Chondrocyte (in vitro differentiated cells): ENCODE measurements around the gene SYNGR1. TPM values are rescaled to one million over a fixed set of nuclear protein-coding genes. Genes with fewer than 3 reads are reported as not detected.
A peak's percentile ranks its signal among the peaks of the same experiment; 100 is the strongest.

ENCODE experiments used
- DNase-seq: peaks from one replicate; pipeline ENCODE4 v3.0.0; 2021; ENCODE audit warnings: mixed read lengths, low spot score
- H3K27ac Mint-ChIP-seq: one replicate; pipeline ENCODE4 v1.8.0; 2021; ENCODE audit warnings: mild to moderate bottlenecking, moderate library complexity, mixed read lengths; ENCODE audit not compliant: unreplicated experiment
- H3K27me3 Mint-ChIP-seq: 2 replicates; pipeline ENCODE4 v1.8.0; 2021; ENCODE audit warnings: low read depth, mixed read lengths
- H3K36me3 Mint-ChIP-seq: 2 replicates; pipeline ENCODE4 v1.8.0; 2021; ENCODE audit warnings: low read depth, mixed read lengths
- H3K4me1 Mint-ChIP-seq: 2 replicates; pipeline ENCODE4 v1.8.0; 2021; ENCODE audit warnings: low read depth, mild to moderate bottlenecking, mixed read lengths
- H3K4me3 Mint-ChIP-seq: one replicate; pipeline ENCODE4 v1.8.0; 2021; ENCODE audit warnings: mild to moderate bottlenecking, moderate library complexity, mixed read lengths; ENCODE audit not compliant: unreplicated experiment
- H3K9me3 Mint-ChIP-seq: 2 replicates; pipeline ENCODE4 v1.8.0; 2021; ENCODE audit warnings: low read depth, mixed read lengths
- total RNA-seq: library from RNA; stranded (reverse); gene quantifications from 3 replicates; pipeline ENCODE4 v1.2.1, GENCODE V29; 2021
- TF ChIP-seq, protein P1 (sequence below): fragments of 200-600 bp; sonication (generic); IDR thresholded peaks from 2 replicates; pipeline ENCODE4 v1.5.0; 2021; ENCODE audit warnings: antibody characterized with exemption, mild to moderate bottlenecking, moderate library complexity

The SYNGR1 gene
- total RNA-seq, 1 donor from 2014 or later = 18.4 TPM

DNA sequence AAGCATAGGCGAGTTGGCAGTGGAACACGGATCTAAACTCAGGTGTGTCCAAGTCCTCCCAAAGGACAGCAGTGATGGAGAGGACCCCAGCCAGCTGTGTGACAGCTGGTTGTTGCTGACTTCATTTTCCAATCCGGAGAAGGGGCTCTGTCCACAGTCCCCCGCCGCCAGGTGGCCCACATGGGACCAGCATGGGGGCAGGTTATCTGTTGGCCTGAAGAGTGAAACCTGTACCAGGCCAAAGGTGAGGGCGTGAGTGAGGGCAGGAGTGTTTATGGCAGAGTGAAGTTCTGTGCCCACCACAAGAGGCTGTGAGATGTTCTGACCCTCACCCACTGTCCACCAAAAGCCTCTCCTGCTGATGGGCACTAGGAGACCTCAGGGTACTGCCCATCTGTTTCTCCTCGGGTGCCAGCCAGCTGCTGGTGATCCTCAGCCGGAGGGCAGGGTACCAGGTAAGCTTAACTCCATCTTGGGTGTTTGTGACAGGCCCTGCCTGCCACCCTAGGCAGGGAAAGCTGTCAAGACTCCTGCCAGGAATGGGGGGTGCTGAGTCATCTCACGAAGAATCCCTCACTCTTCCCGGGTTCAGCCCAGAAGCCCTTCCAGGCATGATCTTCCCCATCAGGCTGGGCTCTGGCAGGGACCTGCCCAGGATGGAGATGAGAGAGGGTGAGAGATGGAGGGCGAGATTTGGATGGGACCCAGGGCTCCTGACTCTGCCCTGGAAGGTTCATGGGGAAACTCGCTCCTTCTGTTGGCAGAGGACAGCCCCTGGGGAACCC lies 34.2 kb downstream of the SYNGR1 start:
- no peak overlapping the region for H3K27ac Mint-ChIP-seq

DNA sequence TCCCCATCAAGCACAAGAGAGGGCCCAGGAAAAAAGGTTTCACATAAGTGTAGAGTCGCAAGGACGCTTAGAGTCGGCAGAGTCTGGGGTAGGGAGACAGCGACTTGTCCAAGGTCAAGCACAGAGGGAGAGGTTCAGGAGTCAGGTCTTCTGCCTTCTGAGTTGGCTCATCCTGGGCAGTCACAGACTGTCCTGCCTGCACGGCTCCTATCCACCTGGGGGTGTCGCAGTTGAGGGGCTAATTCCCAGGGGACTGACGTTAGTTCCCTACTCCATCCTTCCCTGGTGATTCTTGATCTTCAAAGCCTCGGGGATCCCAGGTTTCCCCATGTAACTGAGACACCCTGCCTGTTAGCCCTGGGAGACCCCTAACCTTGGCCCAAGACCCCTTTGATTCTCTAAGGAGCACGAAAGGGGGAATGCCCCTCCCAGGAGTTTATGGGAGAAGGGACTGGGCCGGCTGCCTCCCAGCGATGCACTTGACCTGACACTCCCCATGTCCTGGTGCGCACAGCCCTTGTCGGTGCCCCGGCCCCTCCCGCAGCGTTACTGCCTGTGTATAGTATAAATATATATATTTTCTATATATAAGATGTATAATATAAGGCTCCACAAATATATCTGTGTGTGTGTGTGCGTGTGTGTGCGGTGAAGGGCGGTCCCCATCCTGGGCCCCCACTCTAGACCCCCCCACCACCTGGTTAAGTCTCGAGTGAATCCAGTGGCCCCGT lies 35.1 kb downstream of the SYNGR1 start:
- no peak for DNase-seq
- H3K9me3 Mint-ChIP-seq = no peaks in the 10 kb centered on the region
- H3K4me3 Mint-ChIP-seq = no peak overlapping the region
- peaks cover 6% of the 10 kb centered on the region for H3K4me1 Mint-ChIP-seq
- H3K36me3 Mint-ChIP-seq = no peaks in the 10 kb centered on the region
- no peaks in the 10 kb centered on the region for H3K27me3 Mint-ChIP-seq
- TF ChIP-seq, protein P1, sequence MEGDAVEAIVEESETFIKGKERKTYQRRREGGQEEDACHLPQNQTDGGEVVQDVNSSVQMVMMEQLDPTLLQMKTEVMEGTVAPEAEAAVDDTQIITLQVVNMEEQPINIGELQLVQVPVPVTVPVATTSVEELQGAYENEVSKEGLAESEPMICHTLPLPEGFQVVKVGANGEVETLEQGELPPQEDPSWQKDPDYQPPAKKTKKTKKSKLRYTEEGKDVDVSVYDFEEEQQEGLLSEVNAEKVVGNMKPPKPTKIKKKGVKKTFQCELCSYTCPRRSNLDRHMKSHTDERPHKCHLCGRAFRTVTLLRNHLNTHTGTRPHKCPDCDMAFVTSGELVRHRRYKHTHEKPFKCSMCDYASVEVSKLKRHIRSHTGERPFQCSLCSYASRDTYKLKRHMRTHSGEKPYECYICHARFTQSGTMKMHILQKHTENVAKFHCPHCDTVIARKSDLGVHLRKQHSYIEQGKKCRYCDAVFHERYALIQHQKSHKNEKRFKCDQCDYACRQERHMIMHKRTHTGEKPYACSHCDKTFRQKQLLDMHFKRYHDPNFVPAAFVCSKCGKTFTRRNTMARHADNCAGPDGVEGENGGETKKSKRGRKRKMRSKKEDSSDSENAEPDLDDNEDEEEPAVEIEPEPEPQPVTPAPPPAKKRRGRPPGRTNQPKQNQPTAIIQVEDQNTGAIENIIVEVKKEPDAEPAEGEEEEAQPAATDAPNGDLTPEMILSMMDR = peak; percentile 56
- no peak overlapping the region for H3K27ac Mint-ChIP-seq

More for the DNA sequence above, 34.2 kb downstream of the SYNGR1 start:
- H3K27me3 Mint-ChIP-seq = no peaks in the 10 kb centered on the region
- H3K36me3 Mint-ChIP-seq = no peaks in the 10 kb centered on the region
- H3K9me3 Mint-ChIP-seq = no peaks in the 10 kb centered on the region
- no peak overlapping the region for H3K4me3 Mint-ChIP-seq
- TF ChIP-seq, protein P1 = no peak
- DNase-seq = no peak
- H3K4me1 Mint-ChIP-seq = peaks cover 6% of the 10 kb centered on the region

DNA sequence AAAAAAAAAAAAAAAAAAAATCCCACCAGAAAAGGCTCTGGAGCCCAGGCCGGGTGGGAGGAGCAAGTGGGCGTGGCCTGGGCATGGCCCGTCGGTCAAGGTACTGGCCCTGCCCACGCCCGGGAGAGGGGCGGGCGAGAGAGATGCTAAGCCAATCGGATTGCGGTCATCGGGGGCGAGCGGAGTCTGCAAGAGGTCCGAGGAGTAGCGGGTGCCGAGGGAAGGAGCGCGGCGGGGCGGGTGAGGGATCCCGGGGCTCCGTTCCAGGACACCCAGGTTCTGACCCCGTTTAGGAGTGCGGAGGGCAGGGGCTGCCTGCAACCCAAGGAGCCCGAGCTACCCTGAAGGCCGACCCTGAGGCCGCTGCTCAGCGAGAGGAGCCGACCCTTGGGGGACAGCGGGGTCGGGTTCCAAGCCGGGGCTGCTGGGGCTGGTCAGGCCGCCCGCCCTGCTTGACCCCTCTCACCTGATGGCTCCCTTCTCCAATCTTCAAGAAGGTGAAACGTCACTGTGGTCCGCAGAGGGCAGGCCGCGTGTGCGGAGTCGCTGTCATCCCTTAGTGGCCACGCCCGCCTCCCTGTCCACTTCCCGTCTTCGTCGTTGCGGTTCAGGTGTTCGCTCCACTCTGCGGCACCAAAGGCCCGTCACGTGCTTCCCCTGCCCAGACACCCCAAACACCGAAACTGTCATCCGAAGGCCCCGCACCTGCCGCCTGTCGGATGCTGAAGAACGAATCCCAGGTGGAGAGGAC lies 38.6 kb downstream of the SYNGR1 start:
- Mint-ChIP-seq H3K27ac (no peak overlapping the region), H3K36me3 (no peaks in the 10 kb centered on the region), H3K27me3 (no peaks in the 10 kb centered on the region), H3K4me3 (peak overlapping the region; percentile 73), H3K4me1 (peaks cover 6% of the 10 kb centered on the region), H3K9me3 (no peaks in the 10 kb centered on the region)
- DNase-seq = no peak
- TF ChIP-seq, protein P1 = no peak

DNA sequence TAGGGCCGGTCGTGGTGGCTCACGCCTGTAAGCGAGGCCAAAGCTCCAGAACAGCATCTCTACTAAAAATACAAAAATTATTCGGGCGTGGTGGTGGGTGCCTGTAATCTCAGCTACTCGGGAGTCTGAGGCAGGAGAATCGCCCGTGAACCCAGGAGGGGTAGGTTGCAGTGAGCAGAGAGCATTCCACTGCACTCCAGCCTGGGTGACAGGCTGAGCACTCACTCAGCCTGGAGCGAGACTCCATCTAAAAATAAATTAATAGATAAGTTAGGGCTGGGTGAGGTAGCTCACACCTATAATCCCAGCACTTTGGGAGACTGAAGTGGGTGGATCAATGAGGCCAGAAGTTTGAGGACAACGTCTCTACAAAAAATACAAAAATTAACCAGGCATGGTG lies 39.6 kb downstream of the SYNGR1 start:
- no peak for DNase-seq
- TF ChIP-seq, protein P1 = no peak
- Mint-ChIP-seq H3K27me3 (no peaks in the 10 kb centered on the region), H3K36me3 (no peaks in the 10 kb centered on the region), H3K4me3 (no peak overlapping the region), H3K27ac (no peak overlapping the region), H3K4me1 (peaks cover 6% of the 10 kb centered on the region), H3K9me3 (no peaks in the 10 kb centered on the region)

DNA sequence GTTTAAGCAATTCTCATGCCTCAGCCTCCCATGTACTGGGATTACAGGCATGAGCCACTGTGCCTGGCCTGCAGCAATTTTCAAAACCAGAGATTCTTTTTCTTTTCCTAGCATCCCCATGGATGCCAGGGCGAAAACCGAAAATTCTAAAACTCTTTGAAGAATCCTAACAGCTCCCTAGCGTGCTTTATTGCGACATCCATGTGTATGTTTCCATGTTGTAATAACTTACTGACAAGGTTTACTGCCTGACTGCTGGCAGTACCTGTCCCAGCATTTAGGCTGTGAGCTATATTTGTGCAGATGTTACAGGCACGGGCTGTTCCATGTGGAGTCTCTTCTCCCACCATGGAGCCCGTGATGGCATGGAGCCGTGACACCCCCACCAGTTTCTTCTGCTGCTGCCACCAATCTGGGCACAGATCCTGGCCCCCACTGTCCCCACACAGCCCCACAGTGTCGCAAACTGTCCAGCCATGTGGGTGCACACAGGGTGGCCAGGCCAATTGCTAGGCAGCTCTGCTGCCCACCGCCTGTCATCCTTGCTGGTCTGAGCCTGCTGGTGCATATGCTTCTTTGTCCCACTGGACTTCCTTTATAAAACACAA lies 42.7 kb downstream of the SYNGR1 start:
- Mint-ChIP-seq H3K4me3 (no peak overlapping the region), H3K27me3 (no peaks in the 10 kb centered on the region), H3K27ac (no peak overlapping the region), H3K9me3 (no peaks in the 10 kb centered on the region), H3K36me3 (no peaks in the 10 kb centered on the region), H3K4me1 (peaks cover 3% of the 10 kb centered on the region)
- TF ChIP-seq, protein P1 = no peak
- DNase-seq = no peak
